Embryonic facial prominence (tissue), 1 donor: Measurements from ENCODE around the gene SMG6.
A peak's percentile ranks its signal among the peaks of the same experiment; 100 is the strongest.
"Not testable (repeated sequence)": the region's sequence is repeated elsewhere in the genome, so short reads cannot be mapped to it uniquely, and the experiment has no call there.

Source experiments
- DNase-seq: peaks from one replicate; pipeline ENCODE4 v3.0.0-alpha.2; 2016; ENCODE audit errors: extremely low spot score

Gene SMG6

GRCh38 chr17:2144701-2145100, 158.9 kb downstream of the SMG6 start:
- no peak for DNase-seq

- DNase-seq = no peak
These were observed 160.3 kb downstream of the SMG6 start for GRCh38 chr17:2143332-2143731.

DNA sequence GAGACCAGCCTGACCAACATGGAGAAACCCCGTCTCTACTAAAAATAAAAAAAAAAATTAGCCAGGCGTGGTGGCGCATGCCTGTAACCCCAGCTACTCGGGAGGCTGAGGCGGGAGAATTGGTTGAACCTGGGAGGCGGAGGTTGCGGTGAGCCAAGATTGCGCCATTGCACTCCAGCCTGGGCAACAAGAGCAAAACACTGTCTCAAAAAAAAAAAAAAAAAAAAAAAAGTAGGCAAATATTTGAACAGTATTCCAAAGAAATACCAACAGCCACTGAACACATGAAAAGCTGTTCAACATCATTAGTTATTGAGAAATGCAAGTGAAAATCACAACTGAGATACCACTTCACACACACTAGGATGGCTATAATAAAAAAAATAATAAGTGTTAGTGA, 160.9 kb downstream of the SMG6 start:
- DNase-seq = not testable (repeated sequence)

DNA sequence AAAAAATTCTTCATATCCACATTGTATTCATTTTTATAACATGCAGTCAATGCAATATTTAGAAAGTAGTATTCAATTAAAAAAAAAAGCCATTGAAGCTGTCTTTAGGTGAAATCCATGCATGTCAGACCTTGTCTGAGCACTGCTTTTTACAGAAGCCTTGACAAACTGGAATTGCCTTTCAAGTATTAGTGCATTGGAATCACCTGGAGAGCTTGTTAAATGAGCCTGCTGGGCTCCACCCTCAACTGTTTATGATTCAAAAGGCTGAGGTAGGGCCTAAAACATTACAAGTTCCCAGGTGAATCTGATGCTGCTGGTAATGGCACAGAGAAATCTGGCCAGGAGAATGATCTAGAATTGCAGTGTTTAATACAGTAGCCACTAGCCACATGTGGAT, 162.9 kb downstream of the SMG6 start:
- no peak for DNase-seq

DNA sequence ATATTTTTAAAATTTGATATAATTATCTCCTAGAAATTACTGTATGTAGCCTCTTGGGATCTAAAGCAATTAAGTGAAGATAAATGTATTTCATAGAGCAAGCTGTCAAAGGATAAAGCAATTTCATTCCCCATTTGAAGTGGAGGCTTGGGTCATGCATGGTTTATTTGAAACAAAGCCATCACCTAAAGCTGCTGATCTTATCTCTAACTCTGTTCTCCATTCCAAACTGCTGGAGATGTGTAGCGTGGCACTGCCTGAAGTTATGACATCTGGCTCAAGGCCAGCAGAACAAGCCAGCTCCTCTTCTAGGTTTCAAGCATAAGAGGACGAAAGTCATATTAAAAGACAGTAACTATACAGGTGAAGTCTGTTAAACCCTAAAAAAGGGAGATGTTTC, 164.8 kb downstream of the SMG6 start:
- no peak for DNase-seq

- no peak for DNase-seq
These were observed 165.3 kb downstream of the SMG6 start for GRCh38 chr17:2138318-2138717.

DNA sequence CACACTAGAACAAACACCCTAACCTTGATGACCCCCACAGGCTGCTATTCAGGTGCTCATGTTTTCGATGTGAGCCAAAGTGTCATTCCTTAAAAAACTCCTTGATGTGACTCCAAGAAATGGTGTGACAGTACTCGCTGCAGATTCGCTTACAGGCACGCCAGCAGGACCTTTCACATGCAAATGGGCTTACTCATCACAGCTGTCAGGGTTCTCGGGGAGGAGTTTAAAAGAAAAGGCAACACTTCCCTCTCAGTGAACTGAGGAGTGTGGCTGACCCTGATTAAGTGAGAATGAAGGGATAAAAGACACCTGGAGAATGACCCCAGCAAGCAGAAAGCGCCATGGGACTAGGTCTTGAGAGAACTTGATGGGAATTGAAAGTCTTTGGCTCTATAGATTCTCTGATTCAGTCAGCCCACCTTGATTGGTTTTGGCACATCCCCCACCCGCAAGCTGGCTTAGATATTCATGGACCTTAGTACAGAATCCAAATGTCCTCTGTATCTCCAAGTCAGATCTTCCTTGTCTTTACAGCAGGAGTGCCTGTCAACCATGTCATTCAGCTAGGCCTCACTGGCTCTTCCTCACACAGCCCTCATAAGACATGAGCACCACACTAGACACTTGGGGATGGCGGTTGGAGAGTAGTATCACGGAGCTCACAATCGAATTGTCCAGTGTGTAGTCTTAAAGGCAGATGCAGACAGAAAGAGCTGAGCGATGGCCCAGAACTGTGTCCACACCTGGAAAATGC, 166.1 kb downstream of the SMG6 start:
- DNase-seq = no peak

- DNase-seq = no peak
These were observed 167.3 kb downstream of the SMG6 start for GRCh38 chr17:2136241-2136640.

- no peak for DNase-seq
These were observed 175.6 kb downstream of the SMG6 start for GRCh38 chr17:2128011-2128410.

DNA sequence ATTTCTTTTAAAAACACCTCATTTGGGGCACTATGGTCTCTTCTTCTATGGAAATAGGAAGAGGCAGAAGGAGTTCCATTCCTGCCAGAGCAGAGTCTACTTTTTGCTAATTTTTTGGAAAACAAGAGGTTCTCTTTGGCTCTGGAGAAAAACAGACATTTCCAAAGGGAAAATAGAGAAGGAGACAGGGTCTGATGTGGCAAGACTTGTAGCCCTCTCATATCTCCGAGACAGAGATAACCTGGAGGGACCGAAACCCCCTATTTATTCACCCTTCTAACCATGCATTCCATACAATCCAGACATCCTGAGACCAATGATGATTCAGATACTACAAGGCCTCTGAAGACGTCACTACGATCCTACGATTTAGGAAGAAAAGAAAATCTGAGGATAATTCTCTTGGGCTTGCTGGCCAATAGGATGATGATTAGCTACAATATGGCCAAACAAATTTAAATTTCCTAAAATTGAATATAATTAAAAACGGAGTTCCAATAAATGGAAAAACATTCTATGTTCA, 178.5 kb downstream of the SMG6 start:
- DNase-seq = no peak

GRCh38 chr17:2124391-2124790, 179.2 kb downstream of the SMG6 start:
- no peak for DNase-seq

- DNase-seq = no peak
These were observed 180.0 kb downstream of the SMG6 start for GRCh38 chr17:2123375-2124251.

DNA sequence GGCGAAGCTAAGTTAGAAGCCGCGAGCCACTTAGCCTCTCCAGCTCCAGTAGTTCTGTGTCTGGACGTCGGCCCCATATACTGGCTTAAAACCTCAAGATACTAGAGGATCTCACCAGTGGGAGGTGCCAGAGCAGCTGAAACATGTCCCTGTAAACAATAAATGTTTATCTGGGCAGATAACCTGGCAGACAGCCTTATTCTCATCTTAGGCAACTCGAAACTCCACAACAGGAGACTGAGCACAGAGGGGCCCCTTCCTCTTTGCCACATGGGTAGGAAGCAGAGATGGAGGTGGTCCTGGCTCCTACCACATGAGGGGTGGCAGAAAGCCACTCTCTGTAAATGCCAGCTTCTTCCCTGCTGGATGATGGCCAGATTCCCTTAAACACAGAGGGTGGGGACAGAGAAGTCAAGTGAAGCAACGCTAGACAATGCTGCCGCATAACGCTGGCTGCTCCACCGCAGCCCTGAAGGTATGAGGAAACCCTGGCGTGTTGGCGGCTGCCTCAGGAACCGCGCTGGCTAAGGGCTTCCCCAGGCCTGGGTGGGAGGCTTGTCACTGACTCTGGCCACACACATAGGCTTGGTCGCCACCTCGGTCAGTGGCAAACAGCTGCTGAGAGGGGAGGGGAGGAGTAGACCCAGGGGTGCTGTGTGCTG, 180.8 kb downstream of the SMG6 start:
- DNase-seq = no peak

GRCh38 chr17:2120586-2121335, 182.8 kb downstream of the SMG6 start:
- DNase-seq = no peak

DNA sequence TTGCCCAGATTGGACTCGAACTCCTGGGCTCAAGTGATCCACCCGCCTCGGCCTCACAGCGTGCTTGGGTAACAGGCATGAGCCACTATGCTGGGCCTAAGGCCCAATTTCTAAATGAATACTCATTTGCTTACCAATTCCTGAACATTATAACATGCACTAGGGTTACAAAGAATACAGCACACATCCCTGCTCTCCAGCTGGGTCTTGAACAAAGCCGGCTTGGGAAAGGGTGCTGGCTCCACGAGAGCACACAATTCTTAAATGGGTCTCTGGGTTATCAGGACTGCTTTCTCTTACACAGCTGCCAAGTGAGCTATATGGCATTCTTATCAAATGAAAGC, 190.3 kb downstream of the SMG6 start:
- DNase-seq = no peak

DNA sequence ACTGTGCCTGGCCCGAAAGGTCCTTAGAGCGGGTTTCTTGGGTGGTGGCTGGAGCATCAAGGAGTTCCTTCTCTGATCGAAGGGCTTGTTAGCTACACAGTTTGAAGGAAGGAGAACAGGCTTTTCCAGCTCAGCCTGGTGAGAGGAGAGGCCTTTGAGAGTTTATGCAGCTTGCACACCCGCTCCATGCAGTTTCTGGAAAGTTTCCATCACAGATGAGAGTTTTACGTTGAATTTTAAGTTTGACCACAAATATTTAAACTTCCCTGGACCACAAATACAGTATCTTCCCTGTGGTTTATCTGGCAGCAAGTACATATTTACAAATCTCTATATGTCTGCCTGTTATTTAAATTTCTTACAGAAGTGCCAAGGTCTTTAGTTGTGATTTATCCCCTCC, 191.9 kb downstream of the SMG6 start:
- DNase-seq = peak; percentile 72

GRCh38 chr17:2110436-2110835, 193.1 kb downstream of the SMG6 start:
- DNase-seq = no peak

GRCh38 chr17:2108170-2108569, 195.4 kb downstream of the SMG6 start:
- no peak for DNase-seq

- DNase-seq = no peak
These were observed 196.1 kb downstream of the SMG6 start for GRCh38 chr17:2107506-2107905.

DNA sequence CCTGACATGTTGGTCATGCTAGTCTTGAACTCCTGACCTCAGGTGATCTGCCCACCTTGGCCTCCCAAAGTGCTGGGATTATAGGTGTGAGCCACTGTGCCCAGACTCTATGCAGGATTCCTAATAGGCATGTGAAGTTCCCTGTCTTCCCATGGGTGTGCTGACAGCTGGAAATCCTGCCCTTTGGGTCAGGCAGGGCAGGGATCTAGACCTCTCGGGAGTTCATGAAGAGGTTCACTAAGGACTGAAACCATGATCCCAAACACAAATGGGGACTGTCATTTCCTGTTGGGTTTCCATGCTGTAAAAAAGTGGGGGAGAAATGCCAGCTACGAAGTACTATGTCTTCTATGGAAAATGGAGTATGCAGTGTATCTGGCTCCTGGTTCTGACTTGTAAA, 196.5 kb downstream of the SMG6 start:
- DNase-seq = no peak

GRCh38 chr17:2106308-2106955, 197.2 kb downstream of the SMG6 start:
- DNase-seq = no peak
